ENCODE data around the gene MANF. TPM values are rescaled to one million over a fixed set of nuclear protein-coding genes. Genes with fewer than 3 reads are reported as not detected.

MANF gene
- total and polyA plus RNA-seq, 4 donors, result 40.1 to 173 (median 86.7) TPM

DNA sequence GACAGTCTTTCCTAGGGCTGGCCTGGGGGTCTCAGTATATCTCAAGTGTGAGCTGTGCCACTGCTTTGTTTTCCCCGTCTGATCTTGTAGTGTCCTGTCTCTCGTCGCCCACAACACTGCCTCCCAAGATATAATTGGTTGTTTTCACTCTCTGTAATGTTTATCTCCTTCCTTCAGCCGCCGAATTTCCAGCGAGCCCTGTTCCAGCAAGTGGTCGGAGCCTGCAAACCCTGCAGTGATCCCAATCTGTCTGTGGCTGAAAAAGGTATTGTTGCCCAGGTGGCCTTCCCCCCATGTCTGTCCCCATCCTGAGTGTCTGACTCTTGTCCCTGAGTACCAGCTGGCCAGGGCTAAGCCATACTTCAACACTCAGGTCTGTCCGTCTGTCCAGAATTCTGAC is 9.5 kb upstream of the MANF start:
- H3K9me3 ChIP-seq (ENCODE audit: control insufficient read depth in 4 of 4, insufficient read depth in 3 of 4, low read length in 3 of 4), result no peaks in the 10 kb centered on the region
- no peak for DNase-seq
- no peak overlapping the region for H3K9ac ChIP-seq (ENCODE audit: insufficient read depth in 1 of 2, low read length in 2 of 2)
- H3K4me3 ChIP-seq, result no peak overlapping the region
- WGBS, 2 donors, result 86 to 94% methylated on average over 8 of the region's 8 CpGs
- no peak for ATAC-seq (ENCODE audit: insufficient read depth, low FRiP score)
- no peak for TF ChIP-seq CTCF (IDR thresholded peaks at IDR 0.05; ENCODE audit: control extremely low read depth, extremely low read depth)
- no peak overlapping the region for H3K27ac ChIP-seq (ENCODE audit: low read depth in 1 of 2, low read length in 1 of 2)
- no peaks in the 10 kb centered on the region for H3K4me1 ChIP-seq (ENCODE audit: control insufficient read depth in 5 of 5, insufficient read depth in 5 of 5, low read length in 5 of 5)
- peaks cover 0 to 2% (median 0%) of the 10 kb centered on the region in 3 donors for H3K27me3 ChIP-seq (ENCODE audit: control insufficient read depth in 3 of 3, insufficient read depth in 3 of 3, low read length in 2 of 3)
- H3K36me3 ChIP-seq (ENCODE audit: control insufficient read depth in 4 of 4, insufficient read depth in 4 of 4, low read length in 4 of 4), result no peaks in the 10 kb centered on the region

GRCh38 chr3:51378065-51378464 is 7.0 kb upstream of the MANF start:
- no peaks in the 10 kb centered on the region for H3K27me3 ChIP-seq (ENCODE audit: control insufficient read depth in 3 of 3, insufficient read depth in 3 of 3, low read length in 2 of 3)
- DNase-seq, result no peak
- no peaks in the 10 kb centered on the region for H3K9me3 ChIP-seq (ENCODE audit: control insufficient read depth in 4 of 4, insufficient read depth in 3 of 4, low read length in 3 of 4)
- no peak overlapping the region for H3K9ac ChIP-seq (ENCODE audit: insufficient read depth in 1 of 2, low read length in 2 of 2)
- no peak for ATAC-seq (ENCODE audit: insufficient read depth, low FRiP score)
- WGBS, 2 donors, result 35 to 66% methylated on average over 5 of the region's 5 CpGs
- no peak overlapping the region for H3K4me3 ChIP-seq
- H3K36me3 ChIP-seq (ENCODE audit: control insufficient read depth in 4 of 4, insufficient read depth in 4 of 4, low read length in 4 of 4), result no peaks in the 10 kb centered on the region
- no peak for TF ChIP-seq CTCF (IDR thresholded peaks at IDR 0.05; ENCODE audit: control extremely low read depth, extremely low read depth)
- no peaks in the 10 kb centered on the region for H3K4me1 ChIP-seq (ENCODE audit: control insufficient read depth in 5 of 5, insufficient read depth in 5 of 5, low read length in 5 of 5)
- H3K27ac ChIP-seq (ENCODE audit: low read depth in 1 of 2, low read length in 1 of 2), result no peak overlapping the region

GRCh38 chr3:51378726-51379125 is 6.4 kb upstream of the MANF start:
- DNase-seq, result no peak
- Histone ChIP-seq H3K27ac (ENCODE audit: low read depth in 1 of 2, low read length in 1 of 2) (no peak overlapping the region), H3K4me1 (ENCODE audit: control insufficient read depth in 5 of 5, insufficient read depth in 5 of 5, low read length in 5 of 5) (peaks cover 0 to 5% (median 0%) of the 10 kb centered on the region in 5 donors), H3K27me3 (ENCODE audit: control insufficient read depth in 3 of 3, insufficient read depth in 3 of 3, low read length in 2 of 3) (no peaks in the 10 kb centered on the region), H3K4me3 (no peak overlapping the region), H3K36me3 (ENCODE audit: control insufficient read depth in 4 of 4, insufficient read depth in 4 of 4, low read length in 4 of 4) (no peaks in the 10 kb centered on the region), H3K9ac (ENCODE audit: insufficient read depth in 1 of 2, low read length in 2 of 2) (no peak overlapping the region), H3K9me3 (ENCODE audit: control insufficient read depth in 4 of 4, insufficient read depth in 3 of 4, low read length in 3 of 4) (no peaks in the 10 kb centered on the region)
- 69 to 86% methylated on average over 2 of the region's 2 CpGs for WGBS, 2 donors
- no peak for ATAC-seq (ENCODE audit: insufficient read depth, low FRiP score)
- TF ChIP-seq CTCF (IDR thresholded peaks at IDR 0.05; ENCODE audit: control extremely low read depth, extremely low read depth), result no peak

DNA sequence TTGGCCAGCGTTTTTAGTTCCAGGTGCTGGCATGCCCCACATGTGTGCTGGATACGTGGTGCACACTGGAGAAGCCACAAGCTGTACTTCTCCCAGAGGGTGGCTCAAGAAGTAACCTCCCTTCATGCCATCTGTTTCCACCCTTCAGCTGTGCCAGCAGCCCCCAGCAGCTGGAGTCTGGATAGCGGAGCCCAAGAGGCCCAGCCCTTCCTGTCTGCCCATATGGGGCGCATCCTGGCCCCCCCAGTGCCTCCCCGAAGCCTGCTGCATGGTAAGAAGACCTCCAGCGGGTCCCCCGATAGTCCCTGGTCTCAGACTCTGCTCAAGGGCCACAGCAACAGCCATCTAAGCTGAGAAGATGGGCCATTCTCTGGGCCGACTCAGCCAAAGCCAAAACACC is 5.8 kb upstream of the MANF start:
- Histone ChIP-seq H3K9ac (ENCODE audit: insufficient read depth in 1 of 2, low read length in 2 of 2) (no peak overlapping the region), H3K4me1 (ENCODE audit: control insufficient read depth in 5 of 5, insufficient read depth in 5 of 5, low read length in 5 of 5) (peaks cover 0 to 10% (median 0%) of the 10 kb centered on the region in 5 donors), H3K27me3 (ENCODE audit: control insufficient read depth in 3 of 3, insufficient read depth in 3 of 3, low read length in 2 of 3) (no peaks in the 10 kb centered on the region), H3K27ac (ENCODE audit: low read depth in 1 of 2, low read length in 1 of 2) (no peak overlapping the region), H3K9me3 (ENCODE audit: control insufficient read depth in 4 of 4, insufficient read depth in 3 of 4, low read length in 3 of 4) (no peaks in the 10 kb centered on the region), H3K36me3 (ENCODE audit: control insufficient read depth in 4 of 4, insufficient read depth in 4 of 4, low read length in 4 of 4) (peaks cover 0 to under 1% (median 0%) of the 10 kb centered on the region in 4 donors), H3K4me3 (no peak overlapping the region)
- no peak for TF ChIP-seq CTCF (IDR thresholded peaks at IDR 0.05; ENCODE audit: control extremely low read depth, extremely low read depth)
- ATAC-seq (ENCODE audit: insufficient read depth, low FRiP score) (no peak), DNase-seq (no peak)
- 28 to 51% methylated on average over 8 of the region's 8 CpGs for WGBS, 2 donors
